KOPT-K1 (cell line): ENCODE data around the gene FAM187B.
"Not testable (repeated sequence)": the region's sequence is repeated elsewhere in the genome, so short reads cannot be mapped to it uniquely, and the experiment has no call there.

Source experiments
- H3K27ac ChIP-seq: fragments of 200-600 bp; sonication (generic); 2 replicates; pipeline ENCODE4 v1.5.1; 2016; ENCODE audit warnings: antibody characterized with exemption, mild to moderate bottlenecking, low read depth, low read length; ENCODE audit not compliant: poor library complexity, severe bottlenecking
- H3K36me3 ChIP-seq: fragments of 200-600 bp; sonication (generic); 2 replicates; pipeline ENCODE4 v1.5.1; 2017; ENCODE audit warnings: antibody characterized with exemption, mild to moderate bottlenecking, low read length, moderate library complexity; ENCODE audit not compliant: insufficient read depth
- H3K9me3 ChIP-seq: fragments of 200-600 bp; sonication (generic); 2 replicates; pipeline ENCODE4 v1.5.1; 2017; ENCODE audit warnings: antibody characterized with exemption, low read length, mild to moderate bottlenecking; ENCODE audit not compliant: insufficient read depth, poor library complexity, severe bottlenecking

Gene FAM187B

DNA sequence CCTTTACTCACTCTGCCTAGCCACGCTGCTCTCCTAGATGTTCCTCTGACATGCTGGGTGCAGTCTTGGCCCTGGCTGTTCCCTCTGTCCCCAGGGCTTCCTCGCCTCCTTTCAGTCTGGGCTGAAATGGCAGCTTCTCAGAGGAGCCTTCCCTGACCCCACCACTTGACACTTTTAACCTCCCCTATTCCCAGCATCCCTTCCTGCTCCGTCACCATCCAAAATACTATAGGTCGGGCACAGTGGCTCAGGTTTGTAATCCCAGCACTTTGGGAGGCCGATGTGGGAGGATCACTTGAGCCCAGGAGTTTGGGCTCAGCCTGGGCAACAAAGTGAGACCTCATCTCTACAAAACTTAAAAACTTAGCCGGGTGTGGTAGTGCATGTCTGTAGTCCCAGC lies 2.6 kb downstream of the FAM187B start:
- H3K27ac ChIP-seq, result no peak overlapping the region
- H3K36me3 ChIP-seq, result no peaks in the 10 kb centered on the region
- H3K9me3 ChIP-seq, result no peaks in the 10 kb centered on the region

DNA sequence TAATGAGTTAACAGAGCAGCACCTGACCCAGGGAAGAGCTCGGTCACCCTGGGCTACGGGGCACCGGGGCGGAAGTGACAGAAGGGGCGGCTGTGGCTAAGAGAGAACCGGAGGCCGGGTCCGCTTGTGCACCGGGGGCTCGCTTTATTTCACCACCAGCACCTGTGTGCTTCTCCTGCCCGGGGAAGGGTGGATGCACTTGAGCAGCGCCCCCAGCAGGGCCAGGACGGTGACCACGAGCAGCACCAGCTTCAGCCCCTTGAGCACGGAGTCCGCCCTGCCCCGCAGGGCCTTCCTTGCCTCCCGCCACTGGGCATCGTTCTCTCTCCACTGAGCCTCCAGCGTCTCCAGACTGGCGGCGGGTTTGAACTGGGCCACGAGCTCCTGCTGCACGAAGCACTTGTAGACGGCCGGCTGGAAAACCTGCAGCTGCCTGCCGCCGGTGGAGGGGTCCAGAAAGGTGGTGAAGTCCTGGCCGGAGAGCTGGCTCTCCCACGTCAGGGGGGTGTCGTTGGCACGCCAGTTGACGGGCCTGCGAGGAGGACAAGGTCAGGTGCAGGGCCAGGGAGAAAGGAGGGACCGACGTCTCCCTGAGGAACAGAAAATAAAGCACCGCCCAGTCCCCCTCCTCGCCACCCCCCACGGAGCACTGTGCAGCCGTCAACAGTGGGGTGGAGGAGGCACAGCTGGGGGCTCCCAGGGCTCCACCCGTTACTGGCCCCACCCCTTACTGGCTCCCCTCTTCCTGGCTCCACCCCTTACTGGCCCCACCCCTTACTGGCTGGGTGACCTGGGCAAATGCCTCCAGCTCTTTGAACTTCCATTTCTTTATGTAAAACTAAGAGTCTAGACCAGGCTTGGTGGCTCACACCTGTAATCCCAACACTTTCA lies 3.6 kb downstream of the FAM187B start:
- Histone ChIP-seq H3K27ac (no peak overlapping the region), H3K9me3 (no peaks in the 10 kb centered on the region), H3K36me3 (no peaks in the 10 kb centered on the region)

DNA sequence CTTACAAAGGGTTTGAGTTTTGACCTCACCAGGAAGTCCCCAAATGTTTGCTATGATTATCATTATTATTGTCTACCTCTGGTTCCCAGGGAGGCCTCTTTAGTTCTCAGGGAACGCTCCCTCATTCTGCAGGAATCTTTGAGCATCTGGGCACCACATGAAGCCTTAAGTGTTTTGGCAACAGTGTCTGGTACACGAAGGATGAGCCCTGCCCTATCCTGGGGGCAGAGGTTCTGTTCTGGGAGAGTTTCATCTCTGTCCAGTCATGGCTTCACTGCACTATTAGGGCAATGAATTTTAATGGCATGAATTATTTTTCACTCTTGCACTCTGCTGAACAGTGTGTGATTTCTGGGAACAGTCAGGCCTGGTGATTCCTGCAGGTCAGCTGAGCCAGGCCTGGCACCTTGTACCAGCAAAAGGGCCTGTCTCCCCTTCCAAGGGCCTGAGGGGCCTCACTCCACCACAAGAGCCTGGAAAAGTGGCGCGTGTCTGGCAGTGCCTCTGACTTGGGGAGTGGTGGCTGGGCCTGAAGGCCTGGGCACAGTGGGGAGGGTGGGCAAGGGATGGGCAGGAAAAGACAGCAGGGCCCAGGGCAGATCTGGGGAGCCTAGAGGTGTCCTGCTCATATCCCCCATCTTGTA lies 4.6 kb downstream of the FAM187B start:
- H3K9me3 ChIP-seq, result peaks cover 4% of the 10 kb centered on the region
- H3K27ac ChIP-seq, result no peak overlapping the region
- H3K36me3 ChIP-seq, result no peaks in the 10 kb centered on the region

DNA sequence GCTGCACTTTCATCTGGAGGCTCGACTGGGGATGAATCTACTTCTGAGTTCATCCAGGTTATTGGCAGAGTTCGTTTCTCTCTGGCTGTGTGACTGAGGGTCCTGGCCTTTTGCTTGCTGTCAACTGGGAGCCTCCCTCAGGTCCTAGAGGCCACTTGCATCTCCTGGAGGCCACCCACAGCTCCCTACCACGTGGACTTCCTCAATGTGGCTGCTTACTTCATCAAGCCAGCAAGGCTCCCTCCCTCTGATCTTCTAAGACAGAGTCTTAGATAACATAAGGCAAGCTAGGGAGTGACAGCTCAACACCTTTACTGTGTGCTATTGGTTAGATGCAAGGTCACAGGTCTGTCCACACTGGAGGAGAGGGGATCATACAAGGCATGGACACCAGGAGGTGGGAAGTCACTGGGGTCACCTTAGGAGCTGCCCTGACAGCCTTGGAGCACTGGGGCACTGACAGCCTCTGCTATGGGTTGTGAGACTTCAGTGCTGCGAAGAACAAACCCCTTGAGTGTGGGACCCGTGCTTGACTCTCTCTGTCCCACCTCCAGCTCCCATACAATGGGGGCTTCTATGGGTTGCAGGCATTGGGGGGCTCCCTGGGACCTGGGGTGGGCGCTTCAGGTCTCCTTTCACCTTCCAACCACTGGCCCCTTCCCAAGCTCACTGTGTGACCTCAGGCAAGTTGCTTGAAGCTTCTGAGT lies 5.3 kb downstream of the FAM187B start:
- Histone ChIP-seq H3K9me3 (peaks cover 6% of the 10 kb centered on the region), H3K27ac (no peak overlapping the region), H3K36me3 (no peaks in the 10 kb centered on the region)

DNA sequence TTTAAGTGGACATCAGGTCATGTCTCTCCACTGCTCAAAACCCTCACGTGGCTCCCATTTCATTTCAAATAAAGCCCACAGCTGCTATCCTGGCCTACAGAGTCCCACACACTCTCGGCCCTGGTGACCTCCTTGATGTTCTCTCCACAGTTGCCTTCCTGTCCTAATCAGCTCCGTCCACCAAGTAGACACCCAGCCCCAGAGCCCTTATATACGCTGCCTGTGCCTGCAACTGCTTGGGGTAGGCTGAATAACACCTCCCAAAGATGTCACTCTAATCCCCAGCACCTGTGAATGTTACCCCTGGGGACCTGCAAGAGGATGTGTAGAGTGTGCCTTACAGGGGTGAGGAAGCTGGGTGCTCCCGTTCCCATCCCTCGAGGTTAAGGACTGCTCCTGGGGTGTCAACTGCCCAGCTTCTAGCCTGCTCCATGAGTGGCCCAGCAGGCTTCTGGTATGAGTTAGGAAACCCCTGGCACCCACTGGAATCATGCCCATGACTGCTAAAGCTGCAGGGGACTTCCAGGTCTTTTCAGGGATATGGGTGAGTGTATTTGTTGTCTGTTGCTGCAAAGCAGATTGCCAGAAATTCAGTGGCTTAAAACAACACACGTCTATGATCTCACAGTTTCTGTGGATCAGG lies 6.0 kb downstream of the FAM187B start:
- Histone ChIP-seq H3K27ac (no peak overlapping the region), H3K9me3 (peaks cover 6% of the 10 kb centered on the region)

DNA sequence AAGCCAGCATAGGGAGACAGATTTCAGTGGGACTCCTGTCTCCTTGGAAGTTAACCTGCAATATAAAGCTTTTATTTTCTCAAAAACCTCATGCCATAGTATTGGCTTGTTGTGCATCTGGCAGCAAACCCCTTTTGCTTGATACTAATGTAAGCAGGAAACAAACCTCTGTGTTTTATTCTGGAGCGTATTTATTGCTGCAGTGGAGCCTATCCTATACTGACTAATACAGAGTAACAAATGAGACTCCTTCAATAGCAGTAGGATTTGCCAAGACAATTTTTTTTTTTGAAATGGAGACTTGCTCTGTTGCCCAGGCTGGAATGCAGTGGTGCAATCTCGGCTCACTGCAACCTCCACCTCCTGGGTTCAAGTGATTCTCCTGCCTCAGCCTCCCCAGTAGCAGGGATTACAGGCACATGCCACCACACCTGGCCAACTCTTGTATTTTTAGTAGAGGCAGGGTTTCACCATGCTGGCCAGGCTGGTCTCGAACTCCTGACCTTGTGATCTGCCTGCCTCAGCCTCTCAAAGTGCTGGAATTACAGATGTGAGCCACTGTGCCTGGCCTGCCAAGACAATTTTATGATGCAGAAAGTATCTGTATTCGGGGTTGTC lies 7.5 kb downstream of the FAM187B start:
- not testable (repeated sequence) for H3K36me3 ChIP-seq, H3K9me3 ChIP-seq, H3K27ac ChIP-seq

More for the DNA sequence above, 6.0 kb downstream of the FAM187B start:
- H3K36me3 ChIP-seq, result no peaks in the 10 kb centered on the region

DNA sequence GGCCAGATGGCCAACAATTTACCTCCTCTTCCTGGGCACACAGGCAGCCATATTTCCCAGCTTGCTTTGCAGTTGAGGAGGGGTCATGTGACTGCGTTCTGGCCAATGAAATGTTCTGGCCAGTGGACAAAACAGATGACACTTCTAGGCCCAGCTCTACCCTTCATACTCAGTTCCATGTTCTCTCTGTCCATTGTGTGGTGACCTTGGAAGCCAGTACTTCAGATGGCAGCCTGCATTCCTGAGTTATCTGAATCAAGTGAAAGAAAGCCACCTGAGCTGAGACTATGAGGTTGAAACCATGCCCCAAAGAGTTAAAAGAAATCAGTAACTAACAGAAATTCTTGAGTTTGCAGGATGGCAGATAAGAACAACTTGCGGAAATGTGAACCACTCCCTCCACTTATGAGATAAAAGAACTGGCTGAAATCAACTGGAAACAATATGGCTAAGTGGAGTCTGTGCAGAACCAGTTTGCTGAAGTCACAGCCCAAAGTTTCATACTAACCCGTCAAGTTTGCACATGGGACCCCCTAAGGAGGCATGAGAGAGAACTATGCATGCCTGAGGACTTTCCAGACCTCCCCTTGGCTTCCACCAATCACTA lies 8.1 kb downstream of the FAM187B start:
- Histone ChIP-seq H3K27ac (no peak overlapping the region), H3K9me3 (peaks cover 6% of the 10 kb centered on the region), H3K36me3 (no peaks in the 10 kb centered on the region)

DNA sequence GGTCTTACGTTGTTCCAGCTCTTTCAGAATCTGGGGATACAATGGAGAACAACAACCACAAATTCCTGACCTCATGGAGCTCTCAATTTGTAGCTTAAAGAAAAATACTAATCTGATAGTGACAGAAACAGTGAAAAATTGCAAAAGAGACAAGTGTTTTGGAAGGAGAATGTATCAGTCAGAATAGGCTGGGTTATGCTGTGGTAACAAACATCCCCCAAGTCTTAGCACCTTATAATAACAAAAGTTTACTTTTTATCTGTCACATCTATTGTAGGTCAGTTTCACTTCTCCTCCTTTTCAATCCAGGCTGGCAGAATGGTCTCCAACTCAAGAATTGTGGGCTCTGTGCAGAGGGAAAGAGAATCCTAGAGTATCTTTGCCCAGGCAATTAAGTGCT lies 9.5 kb downstream of the FAM187B start:
- H3K9me3 ChIP-seq, result peaks cover 6% of the 10 kb centered on the region
- no peaks in the 10 kb centered on the region for H3K36me3 ChIP-seq
- H3K27ac ChIP-seq, result no peak overlapping the region

DNA sequence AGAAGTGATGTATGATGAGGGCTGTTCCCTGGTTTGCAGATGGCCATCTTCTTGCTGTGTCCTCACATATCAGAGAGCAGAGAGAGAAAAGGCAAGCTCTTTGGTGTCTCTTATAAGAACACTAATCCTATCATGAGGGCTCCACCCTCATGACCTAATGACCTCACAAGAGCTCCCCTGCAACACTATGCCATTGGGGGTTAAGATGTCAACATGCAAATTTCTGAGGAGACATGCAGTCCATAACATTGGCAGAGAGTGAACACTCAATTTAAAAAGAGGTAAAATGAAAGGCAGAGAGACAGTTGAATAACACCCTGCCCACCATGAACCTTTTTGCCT lies 10.9 kb downstream of the FAM187B start:
- peaks cover 6% of the 10 kb centered on the region for H3K9me3 ChIP-seq
- H3K27ac ChIP-seq, result no peak overlapping the region
- H3K36me3 ChIP-seq, result no peaks in the 10 kb centered on the region

DNA sequence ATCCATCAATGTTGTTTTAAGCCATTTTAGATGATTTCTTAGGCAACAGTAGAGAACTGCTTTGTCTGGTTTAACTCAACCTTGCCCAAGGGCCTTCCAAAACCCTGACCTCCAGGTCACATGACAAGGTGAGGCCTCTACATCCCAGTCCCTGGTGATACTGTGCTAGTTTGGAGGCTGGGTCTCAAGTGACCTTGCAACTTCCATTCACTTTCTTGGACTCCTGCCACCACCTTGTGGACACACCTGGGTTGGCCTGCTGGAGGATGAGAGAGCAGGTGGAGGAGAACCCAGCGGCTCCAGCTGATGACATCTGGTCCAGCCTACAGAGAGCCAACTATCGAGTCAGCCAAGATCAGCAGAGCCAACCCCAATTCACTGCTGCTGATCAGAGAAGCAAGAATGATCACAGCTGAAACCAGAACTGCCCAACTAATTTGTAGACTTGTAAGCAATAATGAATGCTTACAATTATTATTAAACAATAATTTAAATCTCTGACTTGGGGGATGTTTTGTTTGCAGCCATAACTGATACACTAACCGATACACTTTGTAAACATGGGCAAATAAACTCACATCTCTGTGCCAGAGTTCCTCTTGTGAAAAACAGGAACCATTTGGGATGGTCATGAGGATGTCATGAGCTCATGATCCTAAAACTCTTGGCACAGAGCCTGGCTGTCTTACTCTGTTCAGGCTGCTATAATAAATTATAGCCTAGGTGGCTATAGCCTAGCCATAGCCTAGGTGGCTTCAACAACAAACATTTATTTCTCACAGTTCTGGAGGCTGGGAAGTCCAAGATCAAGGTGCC lies 11.5 kb downstream of the FAM187B start:
- Histone ChIP-seq H3K36me3 (no peaks in the 10 kb centered on the region), H3K9me3 (peaks cover 6% of the 10 kb centered on the region), H3K27ac (no peak overlapping the region)

DNA sequence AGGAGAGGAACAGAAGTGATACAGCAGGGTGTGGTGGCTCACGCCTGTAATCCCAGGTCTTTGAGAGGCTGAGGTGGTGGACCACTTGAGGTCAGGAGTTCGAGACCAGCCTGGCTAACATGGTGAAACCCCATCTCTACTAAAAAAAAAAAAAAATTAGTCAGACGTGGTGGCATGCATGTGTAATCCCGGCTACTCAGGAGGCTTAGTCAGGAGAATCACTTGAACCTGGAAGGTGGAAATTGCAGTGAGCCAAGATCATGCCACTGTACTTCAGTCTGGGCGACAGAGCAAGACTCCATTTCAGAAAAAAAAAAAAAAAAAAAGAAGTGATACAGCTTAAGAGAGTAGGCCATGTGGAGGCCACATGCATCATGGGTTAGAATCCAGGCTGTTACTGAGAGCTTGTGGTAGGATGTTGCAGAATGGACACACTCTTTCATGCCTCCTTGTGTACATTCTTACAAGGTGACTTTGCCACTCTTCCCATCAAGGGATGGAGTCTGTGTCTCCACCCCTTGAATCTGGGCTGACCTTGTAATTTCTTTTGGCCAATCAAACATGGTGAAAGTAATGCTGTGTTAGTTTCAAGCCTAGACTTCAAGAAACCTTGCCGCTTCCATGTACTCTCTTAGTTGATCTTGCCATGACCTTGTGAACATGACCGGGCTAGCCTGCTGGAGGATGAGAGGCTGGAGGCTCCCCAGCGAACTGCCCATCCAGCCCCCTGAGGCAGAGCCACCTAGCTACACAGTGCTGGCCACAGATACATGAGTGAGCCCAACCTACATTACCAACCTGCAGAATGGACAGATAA lies 12.3 kb downstream of the FAM187B start:
- no peaks in the 10 kb centered on the region for H3K36me3 ChIP-seq
- H3K9me3 ChIP-seq, result peaks cover 6% of the 10 kb centered on the region
- H3K27ac ChIP-seq, result no peak overlapping the region

DNA sequence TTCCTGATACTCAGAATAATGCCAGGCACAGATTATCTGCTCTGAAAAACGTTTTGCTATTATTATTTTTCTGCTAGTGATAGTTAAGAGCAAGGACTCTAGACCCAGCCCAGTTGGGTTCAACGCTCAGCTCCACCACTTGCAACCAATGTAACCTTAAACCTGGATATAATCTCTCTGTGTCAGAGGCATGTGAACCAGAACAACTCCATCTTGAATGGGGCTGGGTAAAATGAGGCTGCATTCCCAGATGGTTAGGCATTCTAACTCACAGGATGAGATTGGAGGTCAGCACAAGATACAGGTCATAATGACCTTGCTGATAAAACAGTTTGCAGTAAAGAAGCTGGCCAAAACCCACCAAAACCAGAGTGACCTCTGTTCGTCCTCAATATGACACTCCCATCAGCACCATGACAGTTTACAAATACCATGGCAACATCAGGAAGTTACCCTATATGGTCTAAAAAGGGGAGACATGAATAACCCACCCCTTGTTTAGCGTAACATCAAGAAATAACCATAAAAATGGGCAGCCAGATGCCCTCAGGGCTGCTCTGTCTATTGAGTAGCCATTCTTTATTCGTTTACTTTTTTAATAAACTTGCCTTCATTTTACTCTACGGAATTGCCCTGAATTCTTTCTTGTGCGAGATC lies 13.6 kb downstream of the FAM187B start:
- Histone ChIP-seq H3K36me3 (no peaks in the 10 kb centered on the region), H3K9me3 (peaks cover 6% of the 10 kb centered on the region), H3K27ac (no peak overlapping the region)
